NCI-H2171 (cell line): ENCODE data around the gene FADS2.

Source experiments
- DNase-seq: peaks from one replicate; lab custom pipeline; 2025; lab: John Stamatoyannopoulos, UW

FADS2 gene

GRCh38 chr11:61826930-61827570 is 1.1 kb upstream of the FADS2 start:
- no peak for DNase-seq

- DNase-seq, result no peak
These were observed 204 bp downstream of the FADS2 start for GRCh38 chr11:61828379-61828628.

- peak; percentile 71 for DNase-seq
These were observed 718 bp downstream of the FADS2 start for GRCh38 chr11:61828629-61829407.

GRCh38 chr11:61829806-61830205 is 1.7 kb downstream of the FADS2 start:
- no peak for DNase-seq

- DNase-seq, result no peak
These were observed 2.4 kb downstream of the FADS2 start for GRCh38 chr11:61830237-61831105.

- no peak for DNase-seq
These were observed 4.1 kb downstream of the FADS2 start for GRCh38 chr11:61832207-61832606.

GRCh38 chr11:61832754-61833153 is 4.7 kb downstream of the FADS2 start:
- DNase-seq, result no peak

- no peak for DNase-seq
These were observed 5.4 kb downstream of the FADS2 start for GRCh38 chr11:61833471-61833870.

- DNase-seq, result no peak
These were observed 5.8 kb downstream of the FADS2 start for GRCh38 chr11:61833926-61834277.

- DNase-seq, result no peak
These were observed 6.4 kb downstream of the FADS2 start for GRCh38 chr11:61834278-61835048.

GRCh38 chr11:61836193-61836592 is 8.1 kb downstream of the FADS2 start:
- no peak for DNase-seq

GRCh38 chr11:61837411-61838005 is 9.4 kb downstream of the FADS2 start:
- DNase-seq, result no peak

- no peak for DNase-seq
These were observed 10.4 kb downstream of the FADS2 start for GRCh38 chr11:61838501-61838900.

GRCh38 chr11:61838921-61839320 is 10.8 kb downstream of the FADS2 start:
- no peak for DNase-seq

- no peak for DNase-seq
These were observed 11.6 kb downstream of the FADS2 start for GRCh38 chr11:61839742-61840141.

- no peak for DNase-seq
These were observed 12.3 kb downstream of the FADS2 start for GRCh38 chr11:61840371-61840770.

GRCh38 chr11:61841636-61842527 is 13.8 kb downstream of the FADS2 start:
- no peak for DNase-seq

- no peak for DNase-seq
These were observed 14.4 kb downstream of the FADS2 start for GRCh38 chr11:61842528-61842820.

GRCh38 chr11:61844909-61845565 is 16.9 kb downstream of the FADS2 start:
- DNase-seq, result no peak

- no peak for DNase-seq
These were observed 18.4 kb downstream of the FADS2 start for GRCh38 chr11:61846362-61847020.
